GM18498 (cell line): ENCODE results near the gene SIN3B.
"Not testable (repeated sequence)": the region's sequence is repeated elsewhere in the genome, so short reads cannot be mapped to it uniquely, and the experiment has no call there.

Source experiments
- ATAC-seq: cut with Tn5 transposase; IDR thresholded peaks from one replicate; pipeline ENCODE4 v1.9.1; 2021; ENCODE audit warnings: mild to moderate bottlenecking, moderate library complexity; ENCODE audit not compliant: unreplicated experiment

Gene SIN3B

DNA sequence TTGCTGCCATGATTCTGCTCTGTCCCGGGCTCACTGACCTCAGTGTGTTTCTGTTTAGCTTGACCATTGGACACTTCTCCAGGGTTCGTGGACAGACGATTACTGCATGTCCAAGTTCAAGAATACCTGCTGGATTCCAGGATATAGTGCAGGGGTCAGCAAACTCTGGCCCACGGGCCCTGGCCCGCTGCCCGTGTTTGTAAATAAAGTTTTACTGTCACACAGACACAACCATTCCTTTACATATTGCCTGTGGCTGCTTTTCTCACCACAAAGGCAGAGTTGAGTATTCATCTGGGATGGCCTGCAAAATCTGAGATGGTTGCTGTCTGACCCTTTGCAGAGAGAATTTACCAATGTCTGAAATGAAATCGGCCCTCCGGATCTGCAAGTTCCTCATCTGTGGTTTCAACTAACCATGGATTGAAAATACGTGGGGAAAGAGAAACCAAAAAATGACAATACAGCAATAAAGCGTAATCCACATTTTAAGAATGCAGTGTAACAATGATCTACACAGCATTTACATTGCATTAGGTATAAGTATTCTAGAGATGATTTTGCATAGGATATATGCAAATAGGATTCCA, 33.7 kb downstream of the SIN3B start:
- ATAC-seq: no peak

DNA sequence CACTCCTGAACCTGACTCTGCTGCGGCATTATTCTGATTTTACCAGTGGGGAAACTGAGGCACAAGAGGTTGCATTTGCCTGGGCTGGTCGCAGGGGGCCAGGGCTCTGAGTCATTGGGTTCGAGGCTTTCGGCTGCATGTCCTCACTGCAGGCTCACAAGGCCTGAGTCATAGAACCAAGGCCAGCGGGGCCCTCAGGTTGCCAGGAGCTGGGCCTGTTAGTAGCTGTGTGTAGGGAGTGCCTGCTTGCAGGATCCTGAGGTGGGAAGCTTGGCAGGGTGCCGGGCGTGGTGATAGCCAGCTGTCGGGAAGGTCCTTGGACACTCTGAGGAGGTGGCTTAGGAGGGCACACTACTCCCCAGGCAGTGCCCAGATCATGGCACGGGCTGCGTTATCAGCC, 38.0 kb downstream of the SIN3B start:
- ATAC-seq: no peak

DNA sequence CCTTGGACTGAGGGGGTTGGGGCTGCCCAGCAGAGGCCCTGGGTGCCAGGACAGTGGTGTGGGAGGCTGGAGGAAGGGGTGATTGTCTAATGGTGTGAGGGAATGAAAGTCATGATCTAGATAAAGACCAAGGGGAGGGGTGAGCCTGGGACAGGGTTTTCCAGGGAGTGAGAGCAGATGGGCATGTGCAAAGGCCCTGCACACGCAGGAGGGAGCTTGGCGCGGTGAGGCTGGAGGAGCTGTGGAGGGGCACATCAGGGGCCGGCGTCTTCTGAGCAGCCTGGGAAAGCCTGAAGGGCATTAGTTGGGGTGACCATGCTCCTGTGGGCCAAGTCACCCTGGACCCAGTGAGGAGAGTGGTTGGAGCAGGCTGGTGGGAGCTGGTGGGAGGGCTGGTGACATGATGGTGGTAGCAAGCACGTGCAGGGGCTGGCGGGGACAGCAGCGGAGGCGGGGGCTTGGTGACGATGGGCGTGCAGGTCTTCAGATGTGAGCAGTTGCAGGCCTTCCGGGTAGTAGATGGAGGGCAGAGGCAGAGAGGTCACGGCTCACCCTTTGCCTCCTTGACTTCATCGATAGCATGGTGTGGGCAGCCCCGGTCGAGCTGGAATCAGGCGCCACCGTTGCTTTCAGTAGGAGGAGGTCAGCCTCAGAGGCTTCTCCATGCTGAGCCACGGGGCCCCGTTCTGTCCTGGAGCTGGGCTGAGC, 39.4 kb downstream of the SIN3B start:
- no peak for ATAC-seq

DNA sequence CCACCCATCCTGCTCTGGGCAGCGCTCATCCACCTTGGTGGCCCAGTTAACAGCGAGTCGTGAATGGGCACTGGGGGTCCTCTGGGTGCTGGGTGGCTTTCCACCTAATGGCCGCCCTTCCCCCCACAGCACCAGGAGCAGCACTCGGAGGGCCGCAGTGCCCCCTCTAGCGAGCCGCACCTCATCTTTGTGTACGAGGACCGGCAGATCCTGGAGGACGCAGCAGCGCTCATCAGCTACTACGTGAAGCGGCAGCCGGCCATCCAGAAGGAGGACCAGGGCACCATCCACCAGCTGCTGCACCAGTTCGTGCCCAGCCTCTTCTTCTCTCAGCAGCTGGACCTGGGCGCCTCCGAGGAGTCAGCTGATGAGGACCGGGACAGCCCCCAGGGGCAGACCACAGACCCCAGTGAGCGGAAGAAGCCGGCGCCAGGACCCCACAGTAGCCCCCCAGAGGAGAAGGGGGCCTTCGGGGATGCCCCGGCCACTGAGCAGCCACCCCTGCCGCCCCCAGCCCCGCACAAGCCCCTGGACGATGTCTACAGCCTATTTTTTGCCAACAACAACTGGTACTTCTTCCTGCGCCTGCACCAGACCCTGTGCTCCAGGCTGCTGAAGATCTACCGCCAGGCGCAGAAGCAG, 40.3 kb downstream of the SIN3B start:
- no peak for ATAC-seq

DNA sequence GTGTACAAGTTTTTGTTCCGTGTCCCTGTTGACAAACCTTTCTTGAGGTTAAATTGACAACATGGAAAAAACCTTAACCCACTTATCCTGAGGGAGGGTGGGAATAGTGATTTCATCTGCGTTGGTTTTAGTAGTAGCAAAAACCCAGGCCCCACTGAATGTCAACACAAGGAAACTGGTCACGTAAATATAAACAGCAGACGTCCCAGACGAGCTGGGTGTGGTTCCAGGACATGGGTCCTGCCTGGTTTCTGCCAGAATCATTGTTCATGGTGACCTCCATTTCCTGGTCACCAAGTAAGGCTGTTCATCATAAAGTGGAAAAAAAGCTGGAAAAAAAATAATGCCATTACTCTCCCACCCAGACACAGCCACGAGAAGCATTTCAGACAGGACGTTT, 42.7 kb downstream of the SIN3B start:
- no peak for ATAC-seq

DNA sequence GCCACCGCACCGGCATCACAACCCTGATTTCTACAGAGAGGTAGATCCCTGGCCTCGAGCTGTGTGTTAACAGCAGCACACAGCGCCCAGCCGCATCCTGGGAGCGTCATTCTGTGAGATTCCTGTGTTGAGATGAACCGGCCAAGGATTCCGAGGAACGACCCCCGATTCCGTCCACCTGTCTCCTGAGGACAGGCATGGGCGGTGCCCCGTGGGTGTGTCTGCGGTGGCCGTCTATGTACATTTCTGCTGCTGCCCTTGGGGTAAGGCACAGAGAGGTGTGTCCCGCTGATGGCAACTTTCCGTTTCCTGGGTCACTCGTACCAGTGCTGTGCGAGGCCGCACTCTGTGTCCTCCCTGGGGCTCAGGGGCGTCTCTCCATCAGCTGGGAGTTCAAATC, 43.5 kb downstream of the SIN3B start:
- ATAC-seq: no peak

DNA sequence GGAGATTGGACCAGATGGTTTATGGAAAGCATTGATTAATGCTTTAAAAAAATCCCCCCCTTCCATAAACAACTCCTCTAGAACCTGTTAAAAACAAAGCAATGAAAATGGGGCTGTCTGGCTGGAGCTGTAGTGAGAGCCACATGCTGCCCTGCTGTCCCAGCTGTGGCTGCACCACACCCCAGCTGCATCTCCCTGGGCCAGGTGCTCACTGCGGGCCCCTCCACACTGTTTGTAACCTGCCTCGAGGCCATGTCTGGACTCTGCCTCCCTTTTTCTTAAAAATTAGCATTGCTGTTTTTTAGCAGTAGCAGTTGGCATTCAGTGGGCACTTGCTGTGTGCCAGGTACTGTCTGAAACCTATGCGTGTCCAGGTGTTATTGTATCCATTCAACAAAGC, 44.4 kb downstream of the SIN3B start:
- ATAC-seq: no peak

DNA sequence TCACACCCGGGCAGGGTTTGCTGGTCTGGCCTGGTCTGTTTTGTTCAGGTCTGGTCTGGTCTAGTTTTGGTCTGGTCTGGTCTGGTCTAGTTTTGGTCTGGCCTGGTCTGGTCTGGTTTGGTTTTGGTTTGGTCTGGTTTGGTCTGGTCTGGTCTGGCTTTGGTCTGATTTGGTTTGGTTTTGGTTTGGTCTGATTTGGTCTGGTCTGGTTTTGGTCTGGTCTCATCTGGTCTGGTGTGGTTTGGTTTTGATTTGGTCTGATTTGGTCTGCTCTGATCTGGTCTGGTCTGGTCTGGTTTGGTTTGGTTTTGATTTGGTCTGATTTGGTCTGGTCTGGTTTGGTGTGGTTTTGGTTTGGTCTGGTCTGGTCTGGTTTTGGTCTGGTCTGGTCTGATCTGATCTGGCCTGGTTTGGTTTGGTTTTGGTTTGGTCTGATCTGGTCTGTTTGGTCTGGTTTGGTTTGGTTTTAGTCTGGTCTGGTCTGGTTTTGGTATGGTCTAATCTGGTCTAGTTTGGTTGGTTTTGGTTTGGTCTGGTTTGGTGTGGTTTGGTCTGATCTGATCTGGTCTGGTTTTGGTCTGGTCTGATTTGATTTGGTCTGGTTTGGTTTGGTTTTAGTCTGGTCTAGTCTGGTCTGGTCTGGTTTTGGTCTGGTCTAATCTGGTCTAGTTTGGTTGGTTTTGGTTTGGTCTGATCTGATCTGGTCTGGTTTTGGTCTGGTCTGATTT, 45.2 kb downstream of the SIN3B start:
- ATAC-seq: no peak

DNA sequence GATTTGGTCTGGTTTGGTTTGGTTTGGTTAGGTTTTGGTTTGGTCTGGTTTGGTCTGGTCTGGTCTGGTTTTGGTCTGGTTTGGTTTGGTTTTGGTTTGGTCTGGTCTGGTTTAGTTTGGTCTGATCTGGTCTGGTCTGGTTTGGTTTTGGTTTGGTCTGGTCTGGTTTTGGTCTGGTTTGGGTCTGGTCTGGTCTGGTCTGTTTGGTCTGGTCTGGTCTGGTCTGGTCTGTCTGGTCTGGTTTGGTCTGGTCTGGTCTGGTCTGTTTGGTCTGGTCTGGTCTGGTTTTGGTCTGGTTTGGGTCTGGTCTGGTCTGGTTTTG, 45.7 kb downstream of the SIN3B start:
- not testable (repeated sequence) for ATAC-seq

DNA sequence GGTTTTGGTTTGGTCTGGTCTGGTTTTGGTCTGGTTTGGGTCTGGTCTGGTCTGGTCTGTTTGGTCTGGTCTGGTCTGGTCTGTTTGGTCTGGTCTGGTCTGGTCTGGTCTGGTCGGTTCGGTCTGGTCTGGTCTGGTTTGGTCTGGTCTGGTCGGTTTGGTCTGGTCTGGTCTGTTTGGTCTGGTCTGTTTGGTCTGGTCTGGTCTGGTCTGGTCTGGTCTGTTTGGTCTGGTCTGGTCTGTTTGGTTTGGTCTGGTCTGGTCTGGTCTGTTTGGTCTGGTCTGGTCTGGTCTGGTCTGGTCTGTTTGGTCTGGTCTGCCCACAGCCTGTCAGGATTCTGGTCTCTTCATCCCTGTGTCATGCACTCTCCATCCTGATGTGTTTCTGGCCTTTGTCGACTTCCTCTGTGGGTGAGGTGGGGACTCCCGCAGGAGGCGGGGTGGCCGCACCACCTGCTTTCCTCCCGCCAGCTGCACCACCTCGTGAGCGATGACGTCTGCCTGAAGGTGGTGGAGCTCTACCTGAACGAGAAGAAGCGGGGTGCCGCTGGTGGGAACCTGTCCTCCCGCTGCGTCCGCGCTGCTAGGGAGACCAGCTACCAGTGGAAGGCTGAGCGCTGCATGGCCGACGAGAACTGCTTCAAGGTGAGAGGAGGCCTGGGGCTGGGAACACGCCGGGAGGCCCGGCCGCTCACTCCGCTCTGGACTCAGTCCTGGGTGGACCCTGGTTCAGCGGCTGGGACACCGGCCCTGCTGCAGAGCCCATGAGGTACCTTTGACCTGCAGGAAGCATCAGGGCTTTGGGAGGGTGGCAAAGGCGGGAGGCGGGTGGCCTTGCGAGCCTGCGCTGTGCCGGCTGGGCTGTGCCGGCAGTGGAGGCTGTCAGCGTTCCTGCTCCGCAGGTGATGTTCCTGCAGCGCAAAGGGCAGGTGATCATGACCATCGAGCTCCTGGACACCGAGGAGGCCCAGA, 46.7 kb downstream of the SIN3B start:
- ATAC-seq: no peak

DNA sequence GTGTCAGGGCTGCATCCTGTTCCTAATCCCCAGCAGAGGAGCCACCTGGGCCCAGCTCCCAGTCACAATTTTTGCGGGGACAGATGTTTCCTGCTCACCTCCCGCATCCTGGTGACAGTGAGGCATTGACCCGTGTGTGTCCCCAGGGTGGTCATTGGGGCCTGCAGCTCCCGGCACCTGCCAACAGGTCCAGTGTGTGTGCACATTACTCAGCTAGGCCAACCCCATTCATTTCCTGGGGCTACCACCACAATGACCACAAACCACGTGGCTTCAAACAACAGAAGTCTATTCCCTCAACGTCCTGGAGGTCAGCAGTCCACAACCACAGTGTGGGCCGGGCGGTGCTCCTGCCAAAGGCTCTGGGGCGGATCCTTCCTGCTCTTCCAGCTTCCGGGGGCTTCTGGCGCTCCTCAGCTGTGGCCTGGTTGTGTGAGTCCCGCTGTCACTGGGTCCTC, 47.7 kb downstream of the SIN3B start:
- ATAC-seq: no peak

DNA sequence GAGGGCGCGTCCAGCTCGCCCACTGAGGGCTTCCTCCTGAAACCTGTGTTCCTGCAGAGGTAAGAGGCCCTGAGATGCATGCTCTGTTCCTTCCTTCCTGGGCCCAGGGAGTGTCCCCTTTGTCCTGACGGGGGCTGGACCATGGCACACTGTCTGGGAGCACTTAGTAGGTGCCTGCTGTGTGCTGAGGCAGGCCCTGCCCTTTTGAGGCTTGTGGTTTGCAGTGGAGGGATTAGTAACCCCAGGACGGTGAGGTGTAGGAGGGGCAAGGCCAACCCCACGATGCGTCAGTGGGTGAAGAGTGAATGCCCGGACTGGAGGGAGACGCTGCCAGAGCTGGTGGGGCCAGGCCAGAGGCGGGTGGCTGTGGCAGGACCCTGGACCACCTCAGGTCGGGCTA, 48.4 kb downstream of the SIN3B start:
- no peak for ATAC-seq

DNA sequence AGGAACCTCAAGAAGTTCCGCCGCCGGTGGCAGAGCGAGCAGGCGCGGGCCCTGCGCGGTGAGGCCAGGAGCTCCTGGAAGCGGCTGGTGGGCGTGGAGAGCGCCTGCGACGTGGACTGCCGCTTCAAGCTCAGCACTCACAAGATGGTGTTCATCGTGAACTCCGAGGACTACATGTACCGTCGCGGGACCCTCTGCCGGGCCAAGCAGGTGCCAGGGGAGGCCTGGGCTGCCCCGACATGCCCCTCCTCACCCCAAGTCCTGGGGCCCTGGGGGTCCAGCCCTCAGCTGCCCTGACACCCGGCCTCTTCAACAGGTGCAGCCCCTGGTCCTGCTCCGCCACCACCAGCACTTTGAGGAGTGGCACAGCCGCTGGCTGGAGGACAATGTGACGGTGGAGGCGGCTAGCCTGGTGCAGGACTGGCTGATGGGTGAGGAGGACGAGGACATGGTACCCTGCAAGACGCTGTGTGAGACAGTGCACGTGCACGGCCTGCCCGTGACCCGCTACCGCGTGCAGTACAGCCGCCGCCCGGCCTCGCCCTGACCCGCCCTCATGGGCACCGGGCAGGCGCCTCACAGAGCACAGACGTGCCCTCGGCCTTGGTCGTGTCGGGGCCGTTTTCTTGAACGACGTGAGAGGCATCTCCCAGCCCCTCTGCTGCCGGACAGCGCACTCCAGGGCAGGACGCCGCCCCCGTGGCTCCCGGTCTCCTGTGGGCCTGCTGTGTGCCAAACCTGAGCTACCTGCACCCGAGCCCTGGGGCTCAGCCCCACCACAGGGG, 49.2 kb downstream of the SIN3B start:
- no peak for ATAC-seq

DNA sequence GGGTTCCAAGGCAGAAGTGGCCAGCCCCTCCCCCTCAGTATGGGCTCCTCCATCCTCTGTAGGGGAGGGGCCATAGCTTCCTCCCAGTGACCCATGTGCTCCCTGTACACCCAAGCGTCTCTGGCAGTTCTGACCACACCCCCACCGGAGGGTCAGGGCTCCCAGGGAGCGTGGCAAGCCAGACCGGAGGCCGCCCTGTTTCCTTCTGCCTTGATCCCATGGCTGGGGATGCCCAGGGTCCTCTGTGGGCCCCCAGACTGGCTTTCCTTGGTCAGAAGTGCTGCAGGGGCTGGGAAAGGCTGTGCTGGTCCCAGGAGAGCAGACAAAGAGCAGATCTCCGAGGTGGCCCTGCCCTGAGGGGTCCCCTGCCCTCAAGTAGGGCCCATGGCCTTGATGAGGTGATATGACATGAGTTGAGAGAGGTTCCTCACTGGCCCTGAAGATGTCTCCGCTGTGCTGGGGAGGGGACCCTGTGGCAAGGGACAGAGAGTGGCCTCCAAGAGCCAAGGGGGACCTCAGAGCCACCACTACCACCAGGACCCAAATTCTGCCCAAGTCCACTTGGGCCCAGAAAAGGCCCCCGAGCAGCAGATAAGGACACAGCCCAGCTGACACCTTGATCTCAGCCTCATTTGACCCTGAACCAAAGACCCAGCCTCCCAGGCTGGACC, 51.8 kb downstream of the SIN3B start:
- ATAC-seq: no peak

DNA sequence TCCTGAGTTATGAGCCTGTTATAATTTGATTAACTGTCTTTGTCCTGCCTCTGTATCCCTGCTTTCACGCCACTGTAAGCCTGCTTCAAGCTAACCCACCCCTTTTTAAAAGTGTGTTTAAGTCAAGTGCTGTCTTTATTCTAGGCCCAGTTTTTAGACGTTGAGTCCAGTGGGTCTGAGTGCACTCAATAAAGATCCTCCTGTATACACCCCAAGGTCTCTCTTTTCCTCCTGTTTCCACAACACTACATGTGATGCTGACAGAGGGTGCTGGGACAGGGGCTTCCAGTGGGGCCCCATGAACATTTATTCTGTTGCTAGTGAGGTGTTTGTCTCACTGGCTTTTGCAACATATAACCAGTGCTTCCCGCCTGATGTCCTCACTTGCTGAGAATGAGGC, 52.9 kb downstream of the SIN3B start:
- no peak for ATAC-seq

DNA sequence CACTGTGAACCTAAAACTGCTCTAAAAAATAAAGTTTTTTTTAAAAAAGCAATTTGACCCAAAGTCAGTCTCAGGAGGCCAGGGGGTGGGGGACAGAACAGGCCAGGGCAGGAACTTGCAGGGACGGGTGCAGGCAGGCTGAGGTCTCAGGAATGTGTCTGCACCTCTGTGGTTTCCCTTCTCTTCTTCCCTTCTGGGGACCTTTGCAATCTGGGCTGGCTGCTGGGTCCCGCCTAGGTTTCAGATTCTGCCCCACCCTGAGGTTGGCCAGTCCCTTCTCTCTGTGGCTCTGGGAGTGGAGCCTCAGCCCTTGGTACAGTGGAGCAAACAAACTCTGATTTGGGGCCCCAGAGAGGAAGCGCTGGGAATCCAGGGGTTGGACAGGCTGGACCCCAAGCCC, 54.3 kb downstream of the SIN3B start:
- no peak for ATAC-seq

DNA sequence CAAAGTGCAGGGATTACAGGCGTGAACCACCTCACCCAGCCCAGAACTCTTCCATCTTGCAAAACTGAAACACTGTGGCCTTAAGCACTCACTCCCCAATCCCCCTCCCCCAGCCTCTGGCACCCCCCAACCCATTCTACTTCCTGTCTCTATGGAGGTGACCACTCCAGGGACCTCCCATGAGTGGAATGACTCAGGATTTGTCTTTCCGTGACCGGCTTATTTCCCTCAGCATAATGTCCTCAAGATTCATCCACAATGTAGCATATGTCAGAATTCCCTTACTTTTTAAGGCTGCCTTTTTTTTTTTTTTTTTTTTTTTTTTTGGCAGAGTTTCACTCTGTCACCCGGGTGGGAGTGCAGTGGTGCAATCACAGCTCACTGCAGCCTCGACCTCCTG, 56.0 kb downstream of the SIN3B start:
- ATAC-seq: no peak

DNA sequence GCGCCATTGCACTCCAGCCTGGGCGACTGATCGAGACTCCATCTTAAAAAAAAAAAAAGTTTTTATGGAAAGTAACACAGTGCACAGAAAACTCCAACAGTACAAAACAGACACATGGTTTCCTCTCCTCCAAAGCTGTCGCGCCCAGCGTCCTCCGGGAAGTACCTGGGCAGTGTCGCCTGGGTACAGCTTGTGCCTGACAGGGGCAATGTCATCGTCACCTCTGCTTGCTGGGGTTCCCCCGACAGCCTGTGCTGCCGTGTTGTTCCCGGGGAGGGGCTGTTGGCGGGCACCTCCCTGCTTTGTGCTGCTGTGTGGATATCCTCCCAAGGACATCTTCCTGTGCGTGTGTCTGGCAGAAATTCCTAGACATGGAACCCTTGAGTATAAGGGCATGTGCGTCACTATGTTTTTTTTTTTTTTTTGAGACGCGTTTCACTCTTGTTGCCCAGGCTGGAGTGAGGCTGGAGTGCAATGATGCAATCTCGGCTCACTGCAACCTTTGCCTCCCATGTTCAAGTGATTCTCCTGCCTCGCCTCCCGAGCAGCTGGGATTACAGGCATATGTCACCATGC, 57.2 kb downstream of the SIN3B start:
- no peak for ATAC-seq
